Muscle of back (tissue), 11 donors: ENCODE results near the gene BSPRY. TPM values are rescaled to one million over a fixed set of nuclear protein-coding genes. Genes with fewer than 3 reads are reported as not detected.
"Not testable (repeated sequence)": the region's sequence is repeated elsewhere in the genome, so short reads cannot be mapped to it uniquely, and the experiment has no call there.

Experiments
- DNase-seq, 3 donors: peaks; one replicate each; pipeline versions ENCODE4 v3.0.0 to v3.0.0-alpha.2; 2013
- polyA plus RNA-seq, 10 donors: library from polyadenylated mRNA; unstranded; fragments of 120-200 nt; gene quantifications; one replicate each; pipeline ENCODE4 v1.2.1, GENCODE V29; 2013; ENCODE audit not compliant: insufficient read length in 10 of 10

Gene BSPRY
- polyA plus RNA-seq, 10 donors, result 0.32 to 0.94 (median 0.48) TPM

DNA sequence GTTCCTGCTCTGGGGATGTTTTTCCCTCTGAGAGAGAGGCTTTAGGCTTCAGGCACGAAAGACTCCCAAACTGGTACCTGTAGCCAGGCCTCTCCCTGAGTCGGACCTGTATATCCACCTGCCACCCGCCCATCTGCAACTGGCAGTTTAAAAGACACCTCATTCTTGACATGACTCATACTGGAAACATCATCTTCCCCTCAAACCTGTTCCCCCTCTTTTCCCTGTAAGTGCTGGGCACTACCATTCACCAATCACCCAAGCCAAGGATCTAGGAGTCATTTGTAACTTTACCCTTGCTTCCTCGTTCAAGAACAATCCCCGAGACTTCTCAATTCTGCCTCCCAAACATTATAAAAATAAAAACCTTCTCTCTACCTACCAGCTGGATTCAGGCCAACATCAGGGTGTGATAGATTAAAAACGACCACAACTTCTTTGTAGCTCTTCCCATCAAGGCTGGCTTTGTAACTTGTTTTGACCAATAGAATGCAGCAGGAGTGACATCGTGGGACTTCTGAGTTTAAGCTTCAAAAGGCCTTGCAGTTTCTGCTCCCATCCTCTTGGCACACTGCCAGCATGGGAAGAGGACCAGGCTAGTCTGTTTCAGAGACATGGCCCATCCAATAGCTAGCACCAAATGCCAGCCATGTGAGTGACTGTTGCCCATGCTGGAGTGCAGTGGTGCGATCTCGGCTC is 7.5 kb upstream of the BSPRY start:
- DNase-seq, result peak in 1 of 3 donors; percentile 11

DNA sequence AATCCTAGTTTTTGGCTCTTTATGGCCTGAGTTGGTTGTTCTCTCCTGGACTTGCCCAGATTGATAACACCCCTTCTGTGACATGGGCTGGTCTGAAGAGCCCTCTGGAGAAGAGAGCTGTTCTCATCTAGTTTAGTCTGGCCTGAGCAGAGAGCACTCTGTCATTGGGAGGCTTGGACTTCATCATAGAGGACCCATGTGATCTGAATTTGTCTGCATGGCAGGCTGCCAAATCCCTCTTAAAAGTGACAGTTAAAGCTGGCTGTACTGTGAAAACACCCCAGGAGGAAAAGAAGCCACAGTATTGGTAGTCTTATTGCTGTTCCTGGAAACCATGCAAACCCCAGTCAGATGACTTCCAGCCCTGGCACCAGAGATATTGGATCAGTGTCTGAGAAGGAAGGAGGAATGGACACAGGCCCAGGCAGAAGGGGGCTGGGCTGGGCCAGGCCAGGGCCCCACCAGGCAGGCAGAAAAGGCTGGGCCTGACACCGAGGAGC is 5.6 kb upstream of the BSPRY start:
- peak; percentile 30 to 66 (median 37) for DNase-seq

- no peak for DNase-seq
Observed at GRCh38 chr9:113345190-113345589, 4.2 kb upstream of the BSPRY start.

GRCh38 chr9:113345671-113346070 is 3.7 kb upstream of the BSPRY start:
- no peak for DNase-seq

DNA sequence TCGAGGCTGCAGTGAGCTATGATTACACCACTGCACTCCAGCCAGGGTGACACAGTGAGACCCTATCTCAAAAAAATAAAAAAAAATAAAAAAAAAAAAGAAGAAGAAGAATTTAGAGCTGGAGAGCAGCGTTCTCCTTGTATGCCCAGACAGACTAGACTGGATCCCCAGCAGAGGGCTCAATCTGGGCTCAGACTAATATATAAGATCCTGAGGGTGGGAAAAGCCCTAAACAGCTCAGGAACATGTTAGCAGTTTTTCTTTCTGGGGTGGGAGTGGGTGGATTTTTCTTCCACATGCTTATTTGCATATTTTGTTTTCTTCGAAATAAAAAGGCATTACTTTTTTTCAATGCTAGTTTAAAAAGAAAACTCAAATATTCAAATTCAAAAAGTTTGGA is 904 bp upstream of the BSPRY start:
- no peak for DNase-seq

- DNase-seq, result no peak
Observed at GRCh38 chr9:113349066-113349444, 286 bp upstream of the BSPRY start.

DNA sequence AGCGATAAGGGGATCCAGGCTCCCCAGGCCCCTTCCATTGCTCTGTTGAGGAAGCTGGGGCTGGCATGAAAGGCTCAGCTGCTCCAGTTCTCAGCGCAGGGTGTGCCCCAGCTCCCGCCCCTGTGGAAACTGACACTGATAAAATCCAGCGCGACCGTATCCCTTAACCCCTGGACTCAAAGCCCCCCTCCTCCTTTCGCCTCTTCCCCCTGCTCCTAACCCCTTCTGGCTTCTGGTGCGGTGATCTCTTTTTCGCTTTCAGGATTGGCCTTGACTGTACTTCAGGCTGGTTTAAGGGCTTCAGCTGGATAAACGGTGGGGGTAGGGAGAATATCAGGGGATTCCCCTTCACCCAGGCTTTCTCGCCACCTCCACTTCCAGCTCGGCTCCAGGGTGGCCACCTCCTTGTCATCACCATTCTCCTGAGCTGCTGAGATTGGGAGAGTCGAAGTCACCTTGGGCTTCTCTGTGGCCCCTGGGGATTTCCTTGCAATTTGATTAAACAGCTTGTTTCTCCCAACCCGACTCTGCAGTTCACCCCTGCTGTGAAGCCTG is 843 bp downstream of the BSPRY start:
- no peak for DNase-seq

- DNase-seq, result peak in 1 of 3 donors; percentile 19
Observed at GRCh38 chr9:113350937-113351336, 1.6 kb downstream of the BSPRY start.

- no peak for DNase-seq
Observed at GRCh38 chr9:113352006-113352405, 2.7 kb downstream of the BSPRY start.

DNA sequence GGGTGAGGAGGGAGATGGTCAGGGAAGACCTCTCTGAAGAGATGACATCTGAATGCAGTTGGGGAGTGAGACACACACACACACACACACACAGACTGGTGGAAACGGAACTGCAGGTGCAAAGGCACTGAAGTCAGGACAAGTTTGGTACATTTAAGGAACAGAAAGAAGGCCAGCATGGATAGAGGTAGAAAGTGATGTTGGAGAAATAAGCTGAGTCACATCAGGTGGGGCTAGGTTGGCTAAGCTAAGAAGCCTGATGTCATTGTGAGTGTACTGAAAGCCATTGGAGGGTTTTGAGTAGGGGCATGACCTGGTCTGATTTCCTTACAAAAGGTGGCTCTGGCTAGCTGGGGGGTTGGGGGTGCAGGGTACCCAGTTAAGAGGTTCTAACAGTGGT is 3.1 kb downstream of the BSPRY start:
- DNase-seq, result no peak

- no peak for DNase-seq
Observed at GRCh38 chr9:113355040-113355596, 5.8 kb downstream of the BSPRY start.

- no peak for DNase-seq
Observed at GRCh38 chr9:113356686-113357292, 7.4 kb downstream of the BSPRY start.

- DNase-seq, result peak in 1 of 3 donors; percentile 41
Observed at GRCh38 chr9:113359385-113359784, 10.0 kb downstream of the BSPRY start.

DNA sequence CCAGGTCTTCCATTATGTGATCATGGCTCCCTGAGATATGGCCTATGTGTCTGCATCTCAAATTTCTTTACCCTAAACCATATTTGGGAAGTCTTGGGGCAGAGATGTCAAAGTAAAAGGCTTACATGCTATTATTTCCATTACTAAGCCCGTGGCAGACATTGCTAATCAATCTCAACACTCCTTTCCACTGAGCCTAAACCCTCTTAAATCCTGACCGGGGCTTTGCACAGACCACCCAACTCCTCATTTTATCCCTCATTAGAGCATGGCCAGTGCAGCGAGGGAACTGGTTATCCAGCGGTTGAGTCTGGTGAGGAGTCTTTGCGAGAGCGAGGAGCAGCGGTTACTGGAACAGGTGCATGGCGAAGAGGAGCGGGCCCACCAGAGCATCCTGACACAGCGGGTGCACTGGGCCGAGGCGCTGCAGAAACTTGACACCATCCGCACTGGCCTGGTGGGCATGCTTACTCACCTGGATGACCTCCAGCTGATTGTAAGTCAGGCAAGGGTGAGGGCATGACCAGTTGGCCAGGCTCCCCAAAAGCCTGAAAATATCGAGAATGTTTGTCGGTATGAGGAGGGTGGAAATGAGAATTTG is 11.0 kb downstream of the BSPRY start:
- no peak for DNase-seq

DNA sequence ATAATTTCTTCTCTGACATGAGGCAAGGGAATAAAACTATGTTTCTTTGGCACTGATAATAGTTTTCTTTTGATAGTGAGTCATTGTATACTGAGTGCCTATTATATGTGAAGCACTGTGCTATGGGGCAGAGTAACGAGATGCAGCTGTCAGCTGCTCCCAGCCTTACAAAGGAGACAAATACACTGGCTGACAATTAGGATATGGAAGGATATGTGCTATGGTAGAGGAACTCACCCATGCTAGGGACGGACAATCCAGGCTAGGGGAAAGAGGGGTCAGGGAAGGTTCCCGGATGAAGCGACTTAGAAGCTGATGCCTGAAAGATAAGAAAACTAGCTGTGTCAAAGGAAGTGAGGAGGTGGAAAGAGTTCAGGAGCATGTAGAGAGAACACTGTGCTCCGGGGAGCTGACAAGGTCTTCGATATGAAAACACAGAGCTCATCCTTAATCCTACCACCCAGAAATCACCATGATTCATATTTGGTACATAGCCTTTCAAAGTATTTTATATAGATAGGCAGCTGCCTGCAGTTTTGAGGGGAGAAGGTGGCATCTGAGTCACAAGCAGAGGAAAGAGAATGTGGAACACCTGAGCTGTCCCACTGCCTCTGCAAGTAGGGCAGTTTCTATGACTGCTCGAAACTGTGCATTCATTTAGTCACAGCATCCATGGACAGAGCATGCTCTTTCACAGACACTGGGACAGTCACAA is 12.1 kb downstream of the BSPRY start:
- no peak for DNase-seq

DNA sequence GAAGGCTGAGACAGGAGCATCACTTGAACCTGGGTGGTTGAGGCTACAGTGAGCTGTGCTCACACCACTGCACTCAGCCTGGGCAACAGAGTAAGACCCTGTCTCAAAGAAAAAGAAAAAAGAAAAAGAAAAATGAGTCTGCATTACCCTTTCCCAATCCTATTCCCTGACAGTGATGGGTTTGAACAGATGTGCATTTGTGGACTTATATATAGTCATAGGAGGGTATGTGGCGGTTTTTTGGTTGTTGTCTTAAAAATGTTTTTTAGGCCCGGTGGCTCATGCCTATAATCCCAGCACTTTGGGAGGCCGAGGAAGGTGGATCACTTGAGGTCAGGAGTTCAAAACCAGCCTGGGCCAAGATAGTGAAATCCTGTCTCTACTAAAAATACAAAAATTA is 14.0 kb downstream of the BSPRY start:
- no peak for DNase-seq

DNA sequence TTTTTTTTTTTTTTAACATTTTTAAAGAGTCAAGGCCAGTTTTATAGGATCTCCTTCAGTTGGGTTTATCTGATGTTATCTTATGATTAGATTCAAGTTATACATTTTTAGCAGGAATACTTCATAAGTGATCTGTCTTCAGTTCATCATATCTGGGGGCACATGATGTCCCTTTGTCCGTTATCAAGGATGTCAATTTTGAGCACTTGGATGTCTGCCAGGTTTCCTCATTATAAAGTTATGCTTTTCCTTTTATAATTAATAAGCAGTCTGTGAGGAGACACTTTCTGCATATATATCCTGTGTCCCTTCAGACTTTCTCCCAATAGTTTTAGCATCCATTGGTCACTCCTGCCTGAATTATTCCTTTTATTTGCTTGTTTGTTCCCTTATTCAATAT is 15.6 kb downstream of the BSPRY start:
- DNase-seq, result no peak

- not testable (repeated sequence) for DNase-seq
Observed at GRCh38 chr9:113365652-113366051, 16.3 kb downstream of the BSPRY start.

- DNase-seq, result no peak
Observed at GRCh38 chr9:113368348-113368981, 19.1 kb downstream of the BSPRY start.

DNA sequence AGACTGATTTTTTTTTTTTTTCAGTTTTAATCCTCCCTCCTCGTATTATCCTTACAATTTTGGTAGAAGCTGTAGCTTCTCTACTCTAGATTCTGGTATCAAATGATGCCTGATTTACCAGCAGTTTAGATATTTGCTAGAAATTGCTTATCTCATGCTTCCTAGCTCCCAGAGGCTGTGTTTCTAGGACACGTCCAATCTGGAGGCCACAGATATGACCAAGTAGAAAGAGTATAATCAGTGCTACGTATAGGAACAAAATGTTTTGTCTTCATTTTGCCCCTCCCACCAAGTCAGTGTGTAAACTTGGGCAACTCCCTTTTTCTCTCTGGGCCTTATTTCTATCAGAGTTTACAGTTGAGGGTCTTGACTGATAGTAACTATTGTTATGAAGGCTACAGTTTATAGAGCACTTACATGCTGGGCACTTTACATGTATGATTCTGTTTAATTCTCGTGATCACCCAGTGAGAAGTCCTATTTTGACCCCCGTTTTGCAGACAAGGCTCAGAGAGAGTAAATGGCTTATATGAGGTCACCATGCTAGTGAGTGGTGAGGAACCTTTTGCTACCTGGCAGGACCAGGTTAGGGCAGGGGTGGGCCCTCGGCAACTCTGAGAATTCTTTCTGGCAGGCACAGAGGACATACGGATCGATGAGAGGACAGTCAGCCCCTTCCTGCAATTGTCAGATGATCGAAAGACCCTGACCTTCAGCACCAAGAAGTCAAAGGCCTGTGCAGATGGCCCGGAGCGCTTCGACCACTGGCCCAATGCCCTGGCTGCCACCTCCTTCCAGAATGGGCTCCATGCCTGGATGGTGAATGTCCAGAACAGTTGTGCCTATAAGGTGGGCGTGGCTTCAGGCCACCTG is 19.9 kb downstream of the BSPRY start:
- DNase-seq, result no peak

DNA sequence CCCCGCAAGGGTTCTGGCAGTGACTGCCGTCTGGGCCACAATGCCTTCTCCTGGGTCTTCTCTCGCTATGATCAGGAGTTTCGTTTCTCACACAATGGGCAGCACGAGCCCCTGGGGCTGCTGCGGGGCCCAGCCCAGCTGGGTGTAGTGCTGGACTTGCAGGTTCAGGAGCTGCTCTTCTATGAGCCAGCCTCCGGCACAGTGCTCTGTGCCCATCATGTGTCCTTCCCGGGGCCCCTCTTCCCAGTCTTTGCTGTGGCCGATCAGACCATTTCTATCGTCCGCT is 20.5 kb downstream of the BSPRY start:
- no peak for DNase-seq
